GM23248 (cell line): ENCODE data around the gene PDE6D.

Source experiments
- EZH2 ChIP-seq: fragments of 200-600 bp; sonication (generic); IDR thresholded peaks from 2 replicates; pipeline ENCODE4 v1.6.1; 2018; ENCODE audit warnings: antibody characterized with exemption, mild to moderate bottlenecking; ENCODE audit not compliant: insufficient read depth, poor library complexity, severe bottlenecking
- EZH2phosphoT487 ChIP-seq: fragments of 200-600 bp; sonication (generic); IDR thresholded peaks from 2 replicates; pipeline ENCODE4 v1.6.1; 2018; ENCODE audit warnings: antibody characterized with exemption, moderate library complexity, mild to moderate bottlenecking, low read depth; ENCODE audit not compliant: insufficient read depth

- no peak for TF ChIP-seq EZH2
- no peak for TF ChIP-seq EZH2phosphoT487
These were observed 766 bp downstream of the PDE6D start for GRCh38 chr2:231780123-231780908.
